ENCODE results near the gene CDH3. TPM values are rescaled to one million over a fixed set of nuclear protein-coding genes. Genes with fewer than 3 reads are reported as not detected.

CDH3 gene
- total and polyA plus RNA-seq, 2 of the 8 experiments (the other 6 are each of a cell fraction or from before 2014, with no cell fraction given) = 146 to 171 TPM

DNA sequence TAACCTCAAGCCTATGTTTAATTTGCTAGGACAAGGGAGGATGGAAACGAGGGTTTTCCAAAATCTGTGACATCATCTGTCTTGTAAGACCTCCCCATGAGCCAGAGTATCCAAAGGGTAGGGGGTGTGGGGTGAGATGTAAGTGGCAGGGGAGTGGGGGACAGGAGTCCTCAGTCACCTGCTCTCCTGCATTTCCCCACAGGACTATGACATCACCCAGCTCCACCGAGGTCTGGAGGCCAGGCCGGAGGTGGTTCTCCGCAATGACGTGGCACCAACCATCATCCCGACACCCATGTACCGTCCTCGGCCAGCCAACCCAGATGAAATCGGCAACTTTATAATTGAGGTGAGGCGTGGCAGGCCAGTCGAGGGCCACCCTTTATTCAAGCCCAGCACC lies 50.5 kb downstream of the CDH3 start (continued):
- TF ChIP-seq, protein P1, sequence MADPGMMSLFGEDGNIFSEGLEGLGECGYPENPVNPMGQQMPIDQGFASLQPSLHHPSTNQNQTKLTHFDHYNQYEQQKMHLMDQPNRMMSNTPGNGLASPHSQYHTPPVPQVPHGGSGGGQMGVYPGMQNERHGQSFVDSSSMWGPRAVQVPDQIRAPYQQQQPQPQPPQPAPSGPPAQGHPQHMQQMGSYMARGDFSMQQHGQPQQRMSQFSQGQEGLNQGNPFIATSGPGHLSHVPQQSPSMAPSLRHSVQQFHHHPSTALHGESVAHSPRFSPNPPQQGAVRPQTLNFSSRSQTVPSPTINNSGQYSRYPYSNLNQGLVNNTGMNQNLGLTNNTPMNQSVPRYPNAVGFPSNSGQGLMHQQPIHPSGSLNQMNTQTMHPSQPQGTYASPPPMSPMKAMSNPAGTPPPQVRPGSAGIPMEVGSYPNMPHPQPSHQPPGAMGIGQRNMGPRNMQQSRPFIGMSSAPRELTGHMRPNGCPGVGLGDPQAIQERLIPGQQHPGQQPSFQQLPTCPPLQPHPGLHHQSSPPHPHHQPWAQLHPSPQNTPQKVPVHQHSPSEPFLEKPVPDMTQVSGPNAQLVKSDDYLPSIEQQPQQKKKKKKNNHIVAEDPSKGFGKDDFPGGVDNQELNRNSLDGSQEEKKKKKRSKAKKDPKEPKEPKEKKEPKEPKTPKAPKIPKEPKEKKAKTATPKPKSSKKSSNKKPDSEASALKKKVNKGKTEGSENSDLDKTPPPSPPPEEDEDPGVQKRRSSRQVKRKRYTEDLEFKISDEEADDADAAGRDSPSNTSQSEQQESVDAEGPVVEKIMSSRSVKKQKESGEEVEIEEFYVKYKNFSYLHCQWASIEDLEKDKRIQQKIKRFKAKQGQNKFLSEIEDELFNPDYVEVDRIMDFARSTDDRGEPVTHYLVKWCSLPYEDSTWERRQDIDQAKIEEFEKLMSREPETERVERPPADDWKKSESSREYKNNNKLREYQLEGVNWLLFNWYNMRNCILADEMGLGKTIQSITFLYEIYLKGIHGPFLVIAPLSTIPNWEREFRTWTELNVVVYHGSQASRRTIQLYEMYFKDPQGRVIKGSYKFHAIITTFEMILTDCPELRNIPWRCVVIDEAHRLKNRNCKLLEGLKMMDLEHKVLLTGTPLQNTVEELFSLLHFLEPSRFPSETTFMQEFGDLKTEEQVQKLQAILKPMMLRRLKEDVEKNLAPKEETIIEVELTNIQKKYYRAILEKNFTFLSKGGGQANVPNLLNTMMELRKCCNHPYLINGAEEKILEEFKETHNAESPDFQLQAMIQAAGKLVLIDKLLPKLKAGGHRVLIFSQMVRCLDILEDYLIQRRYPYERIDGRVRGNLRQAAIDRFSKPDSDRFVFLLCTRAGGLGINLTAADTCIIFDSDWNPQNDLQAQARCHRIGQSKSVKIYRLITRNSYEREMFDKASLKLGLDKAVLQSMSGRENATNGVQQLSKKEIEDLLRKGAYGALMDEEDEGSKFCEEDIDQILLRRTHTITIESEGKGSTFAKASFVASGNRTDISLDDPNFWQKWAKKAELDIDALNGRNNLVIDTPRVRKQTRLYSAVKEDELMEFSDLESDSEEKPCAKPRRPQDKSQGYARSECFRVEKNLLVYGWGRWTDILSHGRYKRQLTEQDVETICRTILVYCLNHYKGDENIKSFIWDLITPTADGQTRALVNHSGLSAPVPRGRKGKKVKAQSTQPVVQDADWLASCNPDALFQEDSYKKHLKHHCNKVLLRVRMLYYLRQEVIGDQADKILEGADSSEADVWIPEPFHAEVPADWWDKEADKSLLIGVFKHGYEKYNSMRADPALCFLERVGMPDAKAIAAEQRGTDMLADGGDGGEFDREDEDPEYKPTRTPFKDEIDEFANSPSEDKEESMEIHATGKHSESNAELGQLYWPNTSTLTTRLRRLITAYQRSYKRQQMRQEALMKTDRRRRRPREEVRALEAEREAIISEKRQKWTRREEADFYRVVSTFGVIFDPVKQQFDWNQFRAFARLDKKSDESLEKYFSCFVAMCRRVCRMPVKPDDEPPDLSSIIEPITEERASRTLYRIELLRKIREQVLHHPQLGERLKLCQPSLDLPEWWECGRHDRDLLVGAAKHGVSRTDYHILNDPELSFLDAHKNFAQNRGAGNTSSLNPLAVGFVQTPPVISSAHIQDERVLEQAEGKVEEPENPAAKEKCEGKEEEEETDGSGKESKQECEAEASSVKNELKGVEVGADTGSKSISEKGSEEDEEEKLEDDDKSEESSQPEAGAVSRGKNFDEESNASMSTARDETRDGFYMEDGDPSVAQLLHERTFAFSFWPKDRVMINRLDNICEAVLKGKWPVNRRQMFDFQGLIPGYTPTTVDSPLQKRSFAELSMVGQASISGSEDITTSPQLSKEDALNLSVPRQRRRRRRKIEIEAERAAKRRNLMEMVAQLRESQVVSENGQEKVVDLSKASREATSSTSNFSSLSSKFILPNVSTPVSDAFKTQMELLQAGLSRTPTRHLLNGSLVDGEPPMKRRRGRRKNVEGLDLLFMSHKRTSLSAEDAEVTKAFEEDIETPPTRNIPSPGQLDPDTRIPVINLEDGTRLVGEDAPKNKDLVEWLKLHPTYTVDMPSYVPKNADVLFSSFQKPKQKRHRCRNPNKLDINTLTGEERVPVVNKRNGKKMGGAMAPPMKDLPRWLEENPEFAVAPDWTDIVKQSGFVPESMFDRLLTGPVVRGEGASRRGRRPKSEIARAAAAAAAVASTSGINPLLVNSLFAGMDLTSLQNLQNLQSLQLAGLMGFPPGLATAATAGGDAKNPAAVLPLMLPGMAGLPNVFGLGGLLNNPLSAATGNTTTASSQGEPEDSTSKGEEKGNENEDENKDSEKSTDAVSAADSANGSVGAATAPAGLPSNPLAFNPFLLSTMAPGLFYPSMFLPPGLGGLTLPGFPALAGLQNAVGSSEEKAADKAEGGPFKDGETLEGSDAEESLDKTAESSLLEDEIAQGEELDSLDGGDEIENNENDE (IDR thresholded peaks at IDR 0.05; ENCODE audit: insufficient replicate concordance, low read length) = no peak
